CD4-positive, alpha-beta T cell treated with Interleukin-6 for 4 hours (primary cell): ENCODE data around the gene CIROP.

Experiments used
- DNase-seq: peaks from one replicate; pipeline ENCODE4 v3.0.0-alpha.2; 2020; ENCODE audit warnings: mixed read lengths

The CIROP gene

DNA sequence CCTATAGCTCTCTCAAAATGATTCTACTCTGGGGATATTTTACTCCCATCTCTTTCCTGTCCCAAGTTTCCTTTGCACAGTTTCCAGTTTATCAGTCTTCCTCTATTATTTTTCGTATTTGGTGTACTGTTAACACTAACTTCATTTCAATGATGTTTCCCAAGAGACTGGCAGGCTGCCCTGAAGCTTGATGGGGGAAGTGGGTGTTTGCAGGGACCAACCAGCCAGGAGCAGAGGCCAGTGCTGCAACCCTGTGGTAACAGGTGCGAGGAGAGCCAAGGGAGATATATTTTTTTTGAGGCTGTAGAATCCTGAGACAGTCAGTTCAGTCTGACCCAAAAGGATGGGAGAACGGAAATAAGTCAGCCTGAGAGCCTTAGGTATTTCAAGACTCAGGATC, 26.1 kb upstream of the CIROP start:
- no peak for DNase-seq

DNA sequence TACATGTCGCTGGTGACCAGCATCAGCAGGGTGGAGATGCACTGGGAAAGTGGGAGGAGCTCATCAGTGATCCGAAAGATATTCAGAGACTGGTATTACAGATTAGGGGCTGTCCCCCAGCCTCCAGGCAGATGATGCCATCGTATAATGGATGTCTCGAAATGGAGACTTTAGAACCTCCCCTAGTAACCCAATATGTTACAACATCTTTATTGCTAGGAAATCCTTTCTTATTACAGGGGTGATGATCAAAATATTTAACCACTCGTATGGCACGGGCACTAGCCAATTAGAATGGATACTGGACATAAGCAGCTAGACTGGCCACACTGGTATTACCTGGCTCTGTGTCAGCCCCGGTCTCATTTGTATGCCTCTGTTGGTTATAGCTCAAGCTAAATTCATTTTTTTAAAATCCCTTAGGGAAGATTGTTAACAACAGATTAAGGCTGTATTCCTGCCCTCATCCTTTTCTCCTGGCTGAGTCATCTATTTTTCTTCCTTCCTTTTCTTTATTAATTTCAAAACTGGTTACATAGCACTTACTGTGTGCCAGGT, 25.0 kb upstream of the CIROP start:
- DNase-seq = no peak

GRCh38 chr14:23128969-23129758, 24.4 kb upstream of the CIROP start:
- DNase-seq = no peak

DNA sequence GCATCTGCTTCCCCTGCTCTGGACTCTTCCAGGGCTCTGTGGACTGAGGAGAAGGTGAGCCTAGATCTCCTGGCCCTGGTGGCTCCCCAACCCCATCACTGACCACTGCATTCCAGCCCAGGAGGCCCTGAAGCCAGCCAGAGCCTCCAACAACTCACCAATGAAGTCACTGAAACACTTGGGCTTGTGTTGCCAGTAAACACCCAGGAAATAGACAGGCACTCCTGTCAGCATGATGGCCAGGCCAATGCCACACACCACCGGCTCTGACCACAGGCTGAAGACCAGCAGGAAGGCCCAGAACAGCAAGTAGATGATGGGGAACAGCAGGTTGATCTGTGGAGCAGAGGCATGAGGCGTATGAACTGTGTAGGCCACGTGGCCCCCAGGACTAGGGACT, 23.1 kb upstream of the CIROP start:
- DNase-seq = no peak

GRCh38 chr14:23126548-23127278, 21.9 kb upstream of the CIROP start:
- DNase-seq = no peak

- DNase-seq = no peak
Measured at GRCh38 chr14:23125933-23126524, 21.2 kb upstream of the CIROP start.

GRCh38 chr14:23125011-23125410, 20.2 kb upstream of the CIROP start:
- DNase-seq = no peak

DNA sequence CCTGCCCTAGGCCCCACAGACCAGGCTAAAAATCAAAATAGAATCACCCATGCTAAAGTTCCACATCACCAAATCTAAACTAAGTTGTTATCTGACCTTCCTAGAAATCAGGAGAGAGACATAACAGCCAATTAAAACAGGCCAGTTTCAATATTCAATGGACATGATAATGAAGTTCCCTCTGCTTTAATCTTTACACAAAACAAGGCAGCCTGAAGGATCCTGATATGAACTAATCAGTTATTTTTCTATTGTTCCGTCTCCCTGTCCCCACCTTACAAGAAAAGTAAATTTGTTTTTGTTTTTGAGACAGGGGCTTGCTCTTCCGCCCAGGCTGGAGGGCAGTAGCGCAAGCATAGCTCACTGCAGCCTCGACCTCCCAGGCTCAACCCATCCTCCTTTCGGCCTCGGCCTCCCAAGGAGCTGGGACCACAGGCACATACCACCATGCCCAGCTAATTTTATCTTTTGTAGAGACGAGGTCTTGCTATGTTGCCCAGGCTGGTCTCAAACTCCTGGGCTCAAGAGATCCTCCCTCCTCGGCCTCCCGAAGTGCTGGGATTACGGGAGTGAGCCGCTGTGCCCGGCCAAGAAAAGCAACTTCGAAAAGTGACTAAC, 19.7 kb upstream of the CIROP start:
- no peak for DNase-seq

- DNase-seq = no peak
Measured at GRCh38 chr14:23123419-23123818, 18.6 kb upstream of the CIROP start.

- DNase-seq = no peak
Measured at GRCh38 chr14:23122086-23122485, 17.3 kb upstream of the CIROP start.

DNA sequence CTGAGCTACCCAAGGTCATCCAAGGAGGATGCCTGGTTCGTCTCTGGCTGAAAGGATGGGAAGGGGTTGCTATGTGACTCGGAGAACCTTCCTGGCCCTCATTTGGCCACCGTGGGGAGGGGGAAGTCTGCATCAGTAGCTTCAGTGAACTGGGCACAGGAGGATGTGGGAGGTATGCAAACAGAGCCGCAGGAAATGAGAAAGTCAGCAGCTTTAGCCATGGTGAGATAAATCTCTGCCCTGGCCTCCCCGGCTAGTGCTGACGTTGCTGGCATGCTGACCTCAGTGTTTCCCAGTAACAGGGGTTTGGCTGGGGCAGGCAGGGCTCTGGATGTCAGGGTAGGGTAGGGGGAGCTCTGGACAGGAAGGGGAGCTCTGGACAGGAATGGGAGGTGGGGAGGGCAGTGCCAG, 16.6 kb upstream of the CIROP start:
- DNase-seq = no peak

GRCh38 chr14:23120541-23121251, 15.9 kb upstream of the CIROP start:
- DNase-seq = peak; percentile 83

- DNase-seq = peak; percentile 74
Measured at GRCh38 chr14:23119363-23120327, 14.9 kb upstream of the CIROP start.

- DNase-seq = no peak
Measured at GRCh38 chr14:23118506-23119362, 13.9 kb upstream of the CIROP start, which contains the start of gene CEBPE. TSS of gene CEBPE (minus strand) at chr14:23119255. CDS start at chr14:23119091, 164 bp downstream.

DNA sequence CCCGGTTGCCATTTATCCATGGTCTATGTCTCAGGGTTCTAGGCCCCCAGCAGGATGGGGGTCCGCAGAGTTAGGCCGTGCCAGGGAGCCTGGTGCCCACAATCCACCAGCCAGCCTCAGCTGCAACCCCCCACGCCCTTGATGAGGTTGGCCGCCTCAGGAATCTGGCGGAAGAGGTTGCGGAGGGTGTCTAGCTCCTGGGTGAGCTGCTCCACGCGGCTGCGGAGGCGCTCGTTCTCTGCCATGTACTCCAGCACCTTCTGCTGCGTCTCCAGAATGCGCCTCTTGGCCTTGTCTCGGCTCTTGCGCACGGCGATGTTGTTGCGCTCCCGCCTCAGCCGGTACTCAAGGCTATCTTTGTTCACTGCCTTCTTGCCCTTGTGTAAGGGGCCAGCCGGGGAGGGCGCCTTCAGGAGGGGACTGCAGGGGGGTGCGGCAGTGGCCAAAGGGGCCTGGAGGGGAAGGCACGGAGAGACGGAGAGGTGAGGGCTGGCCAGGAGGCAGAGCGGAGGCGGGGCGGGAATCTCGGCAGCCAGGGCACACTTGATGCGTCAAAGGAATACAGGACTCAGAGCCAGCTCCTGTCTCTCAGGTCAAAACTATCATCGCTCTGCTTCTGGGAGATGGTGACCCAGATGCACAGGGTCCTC, 12.7 kb upstream of the CIROP start:
- no peak for DNase-seq

DNA sequence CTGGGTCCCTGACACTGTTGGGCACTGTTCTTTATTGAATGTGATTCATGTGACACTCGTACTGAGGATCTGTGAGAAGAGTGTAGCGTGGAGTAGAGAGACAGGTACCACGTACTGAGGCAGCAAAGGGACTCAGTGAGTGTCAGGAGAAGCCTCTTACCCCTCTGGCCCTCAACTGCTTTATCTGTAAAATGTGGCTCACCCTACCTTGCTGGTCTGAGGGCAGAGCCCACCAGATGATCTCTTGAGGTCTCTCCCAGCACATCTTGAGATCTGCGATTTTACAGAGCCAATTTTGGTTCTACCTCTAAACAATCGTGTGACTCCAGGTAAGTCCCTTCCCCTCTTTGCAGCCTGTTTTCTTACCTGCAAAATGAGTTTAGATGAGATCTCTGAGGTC, 11.1 kb upstream of the CIROP start:
- DNase-seq = no peak

GRCh38 chr14:23115039-23115731, 10.4 kb upstream of the CIROP start:
- DNase-seq = no peak

GRCh38 chr14:23114669-23115038, 9.9 kb upstream of the CIROP start:
- no peak for DNase-seq

DNA sequence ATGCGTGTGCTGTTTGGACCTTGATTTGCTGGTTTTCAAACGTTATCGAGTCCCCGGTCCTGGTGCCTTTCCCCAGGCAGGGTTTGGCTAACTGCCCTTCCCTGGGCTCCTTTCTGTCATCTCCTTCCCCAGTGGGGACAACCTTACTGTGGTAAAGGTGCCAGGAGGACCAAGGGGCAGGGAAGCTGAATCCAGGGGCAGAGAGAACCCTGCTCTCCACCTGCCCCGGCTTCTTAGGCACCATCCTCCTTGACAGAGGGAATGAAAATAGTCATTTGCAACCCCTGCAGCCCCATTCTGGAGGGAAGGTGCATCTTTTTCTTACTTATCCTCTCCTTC, 9.3 kb upstream of the CIROP start:
- no peak for DNase-seq
